Measurements from ENCODE around the gene ZMIZ1. TPM values are rescaled to one million over a fixed set of nuclear protein-coding genes. Genes with fewer than 3 reads are reported as not detected.

The ZMIZ1 gene
- polyA plus RNA-seq, 1 experiment, result 7.6 TPM

GRCh38 chr10:79340646-79341244, 272.0 kb downstream of the ZMIZ1 start:
- no peak for DNase-seq (ENCODE audit: low read depth, low spot score)
- H3K9me3 ChIP-seq (ENCODE audit: control insufficient read depth, insufficient read depth, low read length), result peaks cover 5% of the 10 kb centered on the region
- no peaks in the 10 kb centered on the region for H3K27me3 ChIP-seq (ENCODE audit: control insufficient read depth, insufficient read depth, low read length)
- H3K4me3 ChIP-seq (ENCODE audit: low read depth, low read length), result no peak overlapping the region
- ChIA-PET POLR2A (no interaction called here), CTCF (no interaction called here)
- H3K27ac ChIP-seq (ENCODE audit: low read depth, low read length), result no peak overlapping the region
- no peak for TF ChIP-seq CTCF (IDR thresholded peaks at IDR 0.05; ENCODE audit: low read depth, low read length)

GRCh38 chr10:79342295-79342761, 273.6 kb downstream of the ZMIZ1 start:
- DNase-seq (ENCODE audit: low read depth, low spot score), result no peak
- peaks cover 5% of the 10 kb centered on the region for H3K9me3 ChIP-seq (ENCODE audit: control insufficient read depth, insufficient read depth, low read length)
- no peak overlapping the region for H3K27ac ChIP-seq (ENCODE audit: low read depth, low read length)
- no peak for TF ChIP-seq CTCF (IDR thresholded peaks at IDR 0.05; ENCODE audit: low read depth, low read length)
- CTCF ChIA-PET, result no interaction called here
- no peaks in the 10 kb centered on the region for H3K27me3 ChIP-seq (ENCODE audit: control insufficient read depth, insufficient read depth, low read length)
- no peak overlapping the region for H3K4me3 ChIP-seq (ENCODE audit: low read depth, low read length)
- POLR2A ChIA-PET, result no interaction called here

- no peak for TF ChIP-seq CTCF (IDR thresholded peaks at IDR 0.05; ENCODE audit: low read depth, low read length)
- no peak for DNase-seq (ENCODE audit: low read depth, low spot score)
- ChIA-PET POLR2A (interaction anchor here (1.0 kb wide), 1 partner anchor 8 kb away, joined by 3 read pairs; no protein-coding TSS in a partner anchor), CTCF (interaction anchor here (0.6 kb wide), 1 partner anchor 15 kb away, joined by 6 read pairs; no protein-coding TSS in a partner anchor)
- no peak overlapping the region for H3K27ac ChIP-seq (ENCODE audit: low read depth, low read length)
- no peaks in the 10 kb centered on the region; the same call in 1 of the 2 replicates for H3K9me3 ChIP-seq (ENCODE audit: control insufficient read depth, insufficient read depth, low read length)
- H3K4me3 ChIP-seq (ENCODE audit: low read depth, low read length), result no peak overlapping the region
- no peaks in the 10 kb centered on the region for H3K27me3 ChIP-seq (ENCODE audit: control insufficient read depth, insufficient read depth, low read length)
These were observed 274.2 kb downstream of the ZMIZ1 start for GRCh38 chr10:79342811-79343561.

- no peaks in the 10 kb centered on the region for H3K27me3 ChIP-seq (ENCODE audit: control insufficient read depth, insufficient read depth, low read length)
- no peaks in the 10 kb centered on the region; the same call in 1 of the 2 replicates for H3K9me3 ChIP-seq (ENCODE audit: control insufficient read depth, insufficient read depth, low read length)
- ChIA-PET POLR2A (interaction anchor here (0.6 kb wide), 1 partner anchor 153 kb away, joined by 15 read pairs; no protein-coding TSS in a partner anchor), CTCF (interaction anchor here (0.7 to 3.5 kb wide), 4 partner anchors 29 to 1297 kb away, joined by 3 to 14 read pairs (median 4); no protein-coding TSS in a partner anchor)
- no peak for TF ChIP-seq CTCF (IDR thresholded peaks at IDR 0.05; ENCODE audit: low read depth, low read length)
- DNase-seq (ENCODE audit: low read depth, low spot score), result no peak
- H3K27ac ChIP-seq (ENCODE audit: low read depth, low read length), result no peak overlapping the region
- H3K4me3 ChIP-seq (ENCODE audit: low read depth, low read length), result no peak overlapping the region
These were observed 275.9 kb downstream of the ZMIZ1 start for GRCh38 chr10:79344502-79345195.
